ENCODE results near the gene ACTR1A.
A peak's percentile ranks its signal among the peaks of the same experiment; 100 is the strongest.
"Not testable (repeated sequence)": the region's sequence is repeated elsewhere in the genome, so short reads cannot be mapped to it uniquely, and the experiment has no call there.

ACTR1A gene

GRCh38 chr10:102454662-102455487, 47.6 kb downstream of the ACTR1A start:
- not testable (repeated sequence) for H3K27me3 ChIP-seq (ENCODE audit: insufficient read depth, low read length, poor library complexity); H3K4ac ChIP-seq (ENCODE audit: low read depth, low read length); H3K4me3 ChIP-seq (ENCODE audit: low read length); H3K56ac ChIP-seq (ENCODE audit: low read length); H2BK15ac ChIP-seq (replicated peaks; ENCODE audit: low read depth); H3K23ac ChIP-seq (ENCODE audit: low read length); H2BK120ac ChIP-seq (ENCODE audit: low read depth, low read length); H2AK5ac ChIP-seq (ENCODE audit: low read length); H4K8ac ChIP-seq (ENCODE audit: low read depth, low read length); H3K9ac ChIP-seq (ENCODE audit: low read length); H3K79me2 ChIP-seq (ENCODE audit: control insufficient read depth, insufficient read depth, low read length); H4K5ac ChIP-seq (ENCODE audit: low read length); H3K4me2 ChIP-seq (ENCODE audit: low read length); H3K36me3 ChIP-seq (ENCODE audit: control insufficient read depth, insufficient read depth, low read length); H3K18ac ChIP-seq (ENCODE audit: low read length); H2BK5ac ChIP-seq (ENCODE audit: low read length); H3K4me1 ChIP-seq (ENCODE audit: control insufficient read depth, low read depth, low read length)
- Histone ChIP-seq H3K27ac (ENCODE audit: low read depth, low read length) (peak overlapping the region; percentile 11), H3K79me1 (ENCODE audit: low read length) (peaks cover 10% of the 10 kb centered on the region)
- no CpG with 5 or more reads among the region's 13 CpGs for WGBS (ENCODE audit: extremely low coverage, insufficient coverage, low lambda C conversion rate)
- DNase-seq: peak; percentile 42

GRCh38 chr10:102453502-102453901, 49.0 kb downstream of the ACTR1A start:
- H3K36me3 ChIP-seq (ENCODE audit: control insufficient read depth, insufficient read depth, low read length): peaks cover 6% of the 10 kb centered on the region
- H3K79me1 ChIP-seq (ENCODE audit: low read length): peaks cover 10% of the 10 kb centered on the region
- no peak overlapping the region for H3K4ac ChIP-seq (ENCODE audit: low read depth, low read length)
- H4K8ac ChIP-seq (ENCODE audit: low read depth, low read length): no peak overlapping the region
- H3K18ac ChIP-seq (ENCODE audit: low read length): no peak overlapping the region
- no peak overlapping the region for H2BK5ac ChIP-seq (ENCODE audit: low read length)
- WGBS (ENCODE audit: extremely low coverage, insufficient coverage, low lambda C conversion rate): no CpG with 5 or more reads among the region's 5 CpGs
- no peak overlapping the region for H3K56ac ChIP-seq (ENCODE audit: low read length)
- H2BK120ac ChIP-seq (ENCODE audit: low read depth, low read length): no peak overlapping the region
- H3K4me1 ChIP-seq (ENCODE audit: control insufficient read depth, low read depth, low read length): peaks cover 9% of the 10 kb centered on the region
- no peak overlapping the region for H3K4me2 ChIP-seq (ENCODE audit: low read length)
- no peak overlapping the region for H3K23ac ChIP-seq (ENCODE audit: low read length)
- no peak overlapping the region for H3K4me3 ChIP-seq (ENCODE audit: low read length)
- DNase-seq: no peak
- no peaks in the 10 kb centered on the region for H3K27me3 ChIP-seq (ENCODE audit: insufficient read depth, low read length, poor library complexity)
- H3K79me2 ChIP-seq (ENCODE audit: control insufficient read depth, insufficient read depth, low read length): peaks cover 8% of the 10 kb centered on the region
- no peak overlapping the region for H2AK5ac ChIP-seq (ENCODE audit: low read length)
- no peak overlapping the region for H2BK15ac ChIP-seq (replicated peaks; ENCODE audit: low read depth)
- no peak overlapping the region for H3K9ac ChIP-seq (ENCODE audit: low read length)
- H3K27ac ChIP-seq (ENCODE audit: low read depth, low read length): no peak overlapping the region
- no peak overlapping the region for H4K5ac ChIP-seq (ENCODE audit: low read length)

DNA sequence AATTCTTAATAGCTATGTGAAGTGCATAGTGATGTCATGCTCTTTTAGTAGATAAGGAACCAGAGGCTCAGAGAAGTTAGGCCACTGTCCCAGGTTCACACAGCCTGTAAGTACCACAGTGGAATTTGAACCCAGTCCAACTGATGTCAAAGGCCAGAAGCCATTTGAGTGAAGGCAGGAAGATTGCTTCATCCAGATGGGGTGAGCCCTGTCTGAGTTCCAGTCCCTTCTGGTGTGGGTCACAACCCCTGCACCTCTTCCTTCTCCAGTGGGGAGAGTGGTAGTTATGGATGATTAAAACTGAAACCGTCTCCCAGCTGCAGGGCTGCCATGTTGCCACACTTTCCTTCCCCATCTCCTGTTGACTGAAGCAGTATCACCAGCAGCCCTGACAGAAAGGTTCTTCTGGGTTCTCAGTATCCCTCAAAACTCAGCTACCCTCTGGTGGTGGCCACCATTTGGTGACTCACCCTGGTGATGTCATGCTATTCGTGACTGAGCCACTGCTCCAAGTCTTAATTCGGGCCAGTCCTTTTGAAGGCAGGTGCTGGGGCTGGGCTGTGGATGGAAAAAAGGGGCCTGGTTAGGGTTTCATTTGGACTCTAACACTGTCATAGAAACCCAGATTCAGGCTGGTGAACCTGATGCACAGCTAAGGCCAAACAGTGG, 49.7 kb downstream of the ACTR1A start:
- Histone ChIP-seq H3K4me1 (ENCODE audit: control insufficient read depth, low read depth, low read length) (peaks cover 9% of the 10 kb centered on the region), H3K4ac (ENCODE audit: low read depth, low read length) (no peak overlapping the region), H3K4me3 (ENCODE audit: low read length) (no peak overlapping the region), H2BK5ac (ENCODE audit: low read length) (no peak overlapping the region), H3K9ac (ENCODE audit: low read length) (no peak overlapping the region), H2AK5ac (ENCODE audit: low read length) (no peak overlapping the region), H3K36me3 (ENCODE audit: control insufficient read depth, insufficient read depth, low read length) (peaks cover 6% of the 10 kb centered on the region), H3K79me1 (ENCODE audit: low read length) (peaks cover 10% of the 10 kb centered on the region), H3K56ac (ENCODE audit: low read length) (no peak overlapping the region), H3K27me3 (ENCODE audit: insufficient read depth, low read length, poor library complexity) (no peaks in the 10 kb centered on the region), H3K27ac (ENCODE audit: low read depth, low read length) (no peak overlapping the region), H3K79me2 (ENCODE audit: control insufficient read depth, insufficient read depth, low read length) (peaks cover 8% of the 10 kb centered on the region), H3K4me2 (ENCODE audit: low read length) (no peak overlapping the region), H4K5ac (ENCODE audit: low read length) (no peak overlapping the region), H2BK15ac (replicated peaks; ENCODE audit: low read depth) (no peak overlapping the region), H4K8ac (ENCODE audit: low read depth, low read length) (no peak overlapping the region), H3K23ac (ENCODE audit: low read length) (no peak overlapping the region), H3K18ac (ENCODE audit: low read length) (no peak overlapping the region), H2BK120ac (ENCODE audit: low read depth, low read length) (no peak overlapping the region)
- WGBS (ENCODE audit: extremely low coverage, insufficient coverage, low lambda C conversion rate): no CpG with 5 or more reads among the region's 3 CpGs
- DNase-seq: peak; percentile 67

DNA sequence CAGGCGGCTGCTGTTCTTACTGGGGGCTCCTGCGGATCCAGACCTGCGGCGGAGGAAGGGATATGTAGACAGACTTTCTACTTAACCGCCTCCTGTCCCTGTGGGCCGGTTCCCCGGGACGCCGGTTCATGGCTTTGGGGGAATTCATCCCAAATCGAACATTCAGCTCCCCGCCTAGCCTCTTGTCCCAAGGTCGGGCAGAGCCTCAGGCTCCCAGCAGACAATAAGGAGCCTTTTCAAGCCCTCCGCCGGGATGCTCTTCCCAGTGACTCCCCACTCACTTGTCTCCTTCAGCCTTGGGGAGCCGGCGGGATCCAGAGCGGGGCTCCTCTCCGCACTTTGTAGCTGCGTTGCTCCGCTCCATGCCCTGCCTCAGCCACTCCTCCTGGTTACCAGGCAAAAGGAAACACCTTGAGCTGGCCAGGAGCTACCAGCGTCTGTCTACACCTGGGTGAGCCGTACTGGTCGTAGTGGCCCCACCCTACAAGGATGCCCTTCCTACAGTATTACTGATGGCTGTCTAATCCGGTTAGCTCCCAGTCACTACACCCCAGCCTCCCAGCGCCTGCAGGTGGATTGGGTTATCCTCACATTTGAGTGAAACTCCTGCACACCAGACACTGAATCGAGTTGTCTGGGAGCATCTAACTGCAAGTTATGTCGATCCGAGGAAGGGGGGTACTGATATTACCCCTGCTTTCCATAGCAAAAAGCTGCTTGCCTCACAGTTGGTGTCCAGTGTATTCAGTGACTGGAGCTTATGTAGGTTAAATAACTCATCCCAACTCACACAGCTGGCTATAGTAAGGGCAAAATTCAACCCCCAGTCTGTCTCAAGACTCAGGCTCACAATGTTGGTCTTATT, 51.2 kb downstream of the ACTR1A start, which contains the start of gene C10orf95:
Gene C10orf95 (minus strand): TSS at position 439 of the 865 bp plus-strand sequence. CDS start 450 bp downstream, outside the sequence.
- Histone ChIP-seq H3K23ac (ENCODE audit: low read length) (peak within 1 kb of the TSS; percentile 89), H3K4me1 (ENCODE audit: control insufficient read depth, low read depth, low read length) (peaks cover 9% of the 10 kb centered on the region), H3K9ac (ENCODE audit: low read length) (peak within 1 kb of the TSS; percentile 88), H3K79me2 (ENCODE audit: control insufficient read depth, insufficient read depth, low read length) (peaks cover 8% of the 10 kb centered on the region), H3K4me3 (ENCODE audit: low read length) (peak within 1 kb of the TSS; percentile 57), H2BK120ac (ENCODE audit: low read depth, low read length) (no peak within 1 kb of the TSS), H3K4me2 (ENCODE audit: low read length) (peak within 1 kb of the TSS; percentile 91), H3K36me3 (ENCODE audit: control insufficient read depth, insufficient read depth, low read length) (peaks cover 6% of the 10 kb centered on the region), H3K56ac (ENCODE audit: low read length) (peak within 1 kb of the TSS; percentile 93), H2AK5ac (ENCODE audit: low read length) (no peak within 1 kb of the TSS), H3K4ac (ENCODE audit: low read depth, low read length) (peak within 1 kb of the TSS; percentile 85), H2BK15ac (replicated peaks; ENCODE audit: low read depth) (no peak within 1 kb of the TSS), H2BK5ac (ENCODE audit: low read length) (no peak within 1 kb of the TSS), H4K8ac (ENCODE audit: low read depth, low read length) (peak within 1 kb of the TSS; percentile 68), H3K27ac (ENCODE audit: low read depth, low read length) (peak within 1 kb of the TSS; percentile 42), H4K5ac (ENCODE audit: low read length) (no peak within 1 kb of the TSS), H3K27me3 (ENCODE audit: insufficient read depth, low read length, poor library complexity) (no peaks in the 10 kb centered on the region), H3K18ac (ENCODE audit: low read length) (peak within 1 kb of the TSS; percentile 87), H3K79me1 (ENCODE audit: low read length) (peaks cover 10% of the 10 kb centered on the region)
- no CpG with 5 or more reads among the region's 28 CpGs for WGBS (ENCODE audit: extremely low coverage, insufficient coverage, low lambda C conversion rate)
- peak; percentile 41 for DNase-seq

DNA sequence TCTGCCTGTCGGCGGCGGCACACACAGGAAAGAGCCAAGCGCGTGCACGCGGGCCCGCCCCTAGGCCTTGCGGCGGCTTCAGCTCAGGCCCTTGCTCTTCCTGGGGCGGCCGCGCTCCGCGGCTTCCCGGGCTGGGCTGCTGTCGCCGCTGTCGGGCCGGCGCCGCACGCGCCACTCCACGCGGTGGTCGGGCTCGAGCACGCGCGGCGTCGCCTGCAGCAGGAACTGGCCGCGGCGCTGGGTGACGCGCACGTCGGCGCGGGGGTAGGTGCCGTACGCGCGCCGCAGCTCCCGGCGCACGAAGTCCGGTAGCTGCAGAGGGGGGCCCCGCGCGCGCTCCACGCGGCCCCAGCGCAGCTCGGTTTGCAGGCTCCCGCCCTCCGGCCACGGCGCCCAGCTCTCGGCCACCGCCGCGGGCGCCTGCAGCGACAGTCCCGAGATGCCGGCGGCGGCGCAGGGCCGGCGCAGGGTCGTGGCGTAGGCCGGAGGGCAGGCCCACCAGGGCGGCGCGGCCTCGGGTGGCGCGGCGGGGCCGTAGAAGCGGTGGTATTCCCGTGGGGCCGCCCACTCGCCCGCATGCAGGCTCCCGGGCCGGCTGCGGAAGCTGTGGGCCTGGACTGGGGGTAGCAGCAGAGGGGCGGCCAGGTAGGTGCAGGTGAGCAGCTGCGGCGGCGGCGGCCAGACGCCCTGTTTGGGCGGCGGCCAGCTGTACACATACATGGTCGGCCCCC, 52.0 kb downstream of the ACTR1A start:
- Histone ChIP-seq H3K9ac (ENCODE audit: low read length) (peak overlapping the region; percentile 88), H2BK5ac (ENCODE audit: low read length) (peak overlapping the region; percentile 73), H3K79me1 (ENCODE audit: low read length) (peaks cover 10% of the 10 kb centered on the region), H3K79me2 (ENCODE audit: control insufficient read depth, insufficient read depth, low read length) (peaks cover 8% of the 10 kb centered on the region), H3K18ac (ENCODE audit: low read length) (peak overlapping the region; percentile 87), H2AK5ac (ENCODE audit: low read length) (no peak overlapping the region), H2BK120ac (ENCODE audit: low read depth, low read length) (no peak overlapping the region), H3K36me3 (ENCODE audit: control insufficient read depth, insufficient read depth, low read length) (peaks cover 3% of the 10 kb centered on the region), H4K8ac (ENCODE audit: low read depth, low read length) (peak overlapping the region; percentile 68), H3K4ac (ENCODE audit: low read depth, low read length) (peak overlapping the region; percentile 85), H3K4me2 (ENCODE audit: low read length) (peak overlapping the region; percentile 91), H3K4me1 (ENCODE audit: control insufficient read depth, low read depth, low read length) (peaks cover 9% of the 10 kb centered on the region), H3K4me3 (ENCODE audit: low read length) (peak overlapping the region; percentile 57), H2BK15ac (replicated peaks; ENCODE audit: low read depth) (no peak overlapping the region), H3K27ac (ENCODE audit: low read depth, low read length) (peak overlapping the region; percentile 16), H3K23ac (ENCODE audit: low read length) (peak overlapping the region; percentile 89), H4K5ac (ENCODE audit: low read length) (no peak overlapping the region), H3K27me3 (ENCODE audit: insufficient read depth, low read length, poor library complexity) (no peaks in the 10 kb centered on the region), H3K56ac (ENCODE audit: low read length) (peak overlapping the region; percentile 93)
- no CpG with 5 or more reads among the region's 104 CpGs for WGBS (ENCODE audit: extremely low coverage, insufficient coverage, low lambda C conversion rate)
- peak; percentile 87 for DNase-seq
